ENCODE measurements around the gene LAMB3.
A peak's percentile ranks its signal among the peaks of the same experiment; 100 is the strongest.

The LAMB3 gene

GRCh38 chr1:209661071-209661470 lies 8.8 kb upstream of the LAMB3 start:
- DNase-seq (ENCODE audit: low read depth): no peak

DNA sequence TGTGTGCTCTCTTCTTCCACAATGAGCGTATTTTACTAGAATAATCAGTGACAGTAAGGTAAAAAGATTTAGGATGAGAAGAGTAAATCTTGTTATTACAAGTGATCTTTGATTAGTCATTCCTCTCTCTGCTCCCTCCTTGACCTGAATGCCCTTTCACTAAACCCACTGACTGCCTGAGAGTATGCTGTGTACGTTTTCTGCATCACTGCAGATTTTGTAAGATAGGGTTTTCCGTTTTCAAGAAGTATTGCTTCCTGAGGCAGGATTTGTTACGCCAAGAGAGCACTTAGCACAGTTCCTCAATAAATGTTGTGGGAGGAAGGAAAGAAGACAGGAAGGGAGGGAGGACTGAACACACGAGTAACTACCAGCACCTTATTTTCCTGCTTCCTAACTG lies 7.7 kb upstream of the LAMB3 start:
- no peak for DNase-seq (ENCODE audit: low read depth)

DNA sequence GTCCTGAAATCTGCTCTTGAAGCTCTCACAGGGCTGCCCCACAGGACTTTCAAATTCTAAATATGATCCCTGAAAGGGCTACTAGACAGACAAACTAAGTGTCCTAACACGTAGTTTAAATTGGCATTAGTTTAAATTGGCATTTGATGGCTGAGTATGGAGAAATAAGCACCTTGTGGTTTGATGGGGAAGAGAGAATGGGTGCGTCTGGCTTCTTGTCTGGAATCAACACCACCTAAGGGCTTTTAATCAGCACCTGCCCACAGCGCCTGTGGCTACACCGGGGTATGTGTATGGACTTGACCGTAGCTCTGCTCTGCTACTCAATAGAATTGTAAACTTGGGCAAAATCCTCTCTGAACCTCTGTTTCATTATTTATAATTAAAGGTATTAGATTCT lies 5.7 kb upstream of the LAMB3 start:
- no peak for DNase-seq (ENCODE audit: low read depth)

GRCh38 chr1:209657140-209657879 lies 5.1 kb upstream of the LAMB3 start:
- DNase-seq (ENCODE audit: low read depth): no peak

- no peak for DNase-seq (ENCODE audit: low read depth)
Measured at GRCh38 chr1:209655411-209656231, 3.4 kb upstream of the LAMB3 start.

- no peak for DNase-seq (ENCODE audit: low read depth)
Measured at GRCh38 chr1:209653915-209654351, 1.7 kb upstream of the LAMB3 start.

DNA sequence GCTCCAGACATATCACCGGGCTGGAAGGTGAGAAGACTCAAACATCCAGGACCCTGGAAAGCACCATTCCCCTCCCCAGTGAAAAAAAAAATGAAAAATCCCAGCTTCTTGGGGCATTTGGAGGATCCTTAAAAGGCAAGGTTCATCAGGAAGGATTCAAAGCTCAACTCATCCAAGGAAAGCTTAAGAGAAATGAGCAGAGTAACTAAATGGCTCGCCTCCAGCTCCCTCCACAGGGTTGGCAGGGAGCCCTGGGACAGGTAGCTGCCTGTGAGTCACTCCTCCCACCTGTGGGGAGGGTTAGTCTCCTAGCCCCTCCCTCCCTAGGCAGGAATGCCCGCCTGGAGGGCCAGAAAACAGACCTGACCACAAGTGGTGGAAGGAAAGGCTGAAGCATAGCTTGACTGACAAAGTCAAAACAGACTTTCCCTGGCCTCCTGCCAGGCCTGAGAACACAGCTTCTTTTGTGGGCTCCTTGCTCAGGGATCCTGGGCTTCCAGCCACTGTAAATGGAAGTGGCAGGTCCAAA lies 712 bp upstream of the LAMB3 start:
- DNase-seq (ENCODE audit: low read depth): no peak

GRCh38 chr1:209651138-209651587 lies 1.1 kb downstream of the LAMB3 start:
- DNase-seq (ENCODE audit: low read depth): peak; percentile 68

- DNase-seq (ENCODE audit: low read depth): no peak
Measured at GRCh38 chr1:209650454-209650853, 1.8 kb downstream of the LAMB3 start.

- peak; percentile 81 for DNase-seq (ENCODE audit: low read depth)
Measured at GRCh38 chr1:209648931-209649776, 3.1 kb downstream of the LAMB3 start.

DNA sequence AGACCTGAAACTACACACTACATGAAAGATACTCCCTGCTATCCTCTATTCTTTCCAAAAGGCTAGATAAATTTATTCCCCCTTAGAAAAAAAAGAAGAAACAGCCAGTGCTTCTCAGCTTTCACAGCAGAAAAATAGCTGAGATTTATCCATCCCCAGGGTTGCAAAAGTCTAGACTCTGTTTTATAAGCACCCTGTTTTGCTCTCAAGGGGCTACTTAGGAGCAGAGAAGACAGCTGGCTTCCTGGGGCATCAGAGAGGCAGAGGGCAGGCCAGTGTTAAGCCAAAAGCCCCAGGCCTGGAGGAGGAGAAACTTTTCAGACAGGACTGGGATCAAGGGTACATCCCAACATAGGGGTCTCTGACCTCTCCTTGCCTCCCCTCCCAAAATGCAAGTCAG lies 3.9 kb downstream of the LAMB3 start:
- no peak for DNase-seq (ENCODE audit: low read depth)

- DNase-seq (ENCODE audit: low read depth): no peak
Measured at GRCh38 chr1:209647156-209647555, 5.1 kb downstream of the LAMB3 start.

DNA sequence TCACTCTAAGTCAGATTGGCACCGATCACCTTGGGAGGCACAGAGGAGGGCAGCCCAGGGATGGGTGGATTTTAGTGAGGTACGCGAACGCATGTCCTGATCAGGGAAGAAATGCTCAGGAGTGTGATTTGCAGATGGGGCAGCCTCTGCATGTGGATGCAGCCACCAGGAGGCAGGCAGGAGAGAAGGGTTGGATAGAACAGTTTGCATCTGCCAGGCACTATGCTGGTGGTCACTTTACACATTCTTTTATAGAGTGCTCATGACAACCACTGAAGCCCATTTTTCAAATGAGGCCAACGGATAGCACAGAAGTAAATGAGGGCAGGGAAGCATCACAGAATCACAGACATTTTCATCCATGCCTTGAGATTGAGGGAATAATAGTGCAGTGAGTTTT lies 5.7 kb downstream of the LAMB3 start:
- DNase-seq (ENCODE audit: low read depth): no peak

- no peak for DNase-seq (ENCODE audit: low read depth)
Measured at GRCh38 chr1:209645574-209646452, 6.4 kb downstream of the LAMB3 start.

GRCh38 chr1:209643285-209644020 lies 8.8 kb downstream of the LAMB3 start:
- DNase-seq (ENCODE audit: low read depth): no peak

DNA sequence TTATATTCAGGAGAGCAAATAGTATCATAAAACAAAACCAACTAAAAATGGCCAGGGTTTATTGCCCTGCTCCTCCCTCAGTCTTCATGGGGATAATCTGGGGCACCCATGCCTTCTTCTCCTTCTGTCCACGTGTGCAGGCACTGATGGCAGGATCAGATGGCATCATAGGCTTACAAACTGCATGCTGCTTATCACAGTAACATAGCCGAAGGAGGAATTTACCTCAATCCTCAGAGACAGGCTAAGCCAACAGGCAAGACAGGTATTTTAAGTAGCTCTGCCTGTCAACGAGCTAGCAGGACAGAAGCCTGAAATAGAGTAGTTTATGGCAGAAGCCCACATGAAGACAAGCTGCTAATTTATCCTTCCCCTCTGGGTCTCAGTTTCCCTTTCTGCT lies 9.4 kb downstream of the LAMB3 start:
- DNase-seq (ENCODE audit: low read depth): no peak

DNA sequence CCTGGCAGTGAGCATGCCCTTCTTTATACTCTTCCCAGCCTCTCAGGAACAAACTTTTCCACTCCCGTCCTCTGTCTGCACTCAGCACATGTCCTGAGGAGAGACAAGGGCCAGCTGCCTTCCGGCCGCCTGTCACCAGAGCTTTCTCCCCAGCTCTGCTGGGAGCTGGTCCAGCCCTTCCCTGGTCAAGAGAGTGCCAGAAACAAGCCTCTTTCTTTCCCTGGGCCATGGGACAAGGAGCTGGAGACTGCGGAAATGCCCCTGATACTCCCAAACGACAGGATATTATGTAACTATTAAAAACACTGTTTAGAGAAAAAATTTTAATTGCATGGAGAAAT lies 10.4 kb downstream of the LAMB3 start:
- DNase-seq (ENCODE audit: low read depth): no peak

GRCh38 chr1:209635850-209636249 lies 16.4 kb downstream of the LAMB3 start:
- DNase-seq (ENCODE audit: low read depth): no peak

- no peak for DNase-seq (ENCODE audit: low read depth)
Measured at GRCh38 chr1:209634005-209634737, 18.1 kb downstream of the LAMB3 start.
